CD4-positive, alpha-beta T cell treated with Interleukin-10 for 1 hour (primary cell): ENCODE measurements around the gene RPL39.
"Not testable (repeated sequence)": the region's sequence is repeated elsewhere in the genome, so short reads cannot be mapped to it uniquely, and the experiment has no call there.

ENCODE experiments used
- DNase-seq: peaks from one replicate; pipeline ENCODE4 v3.0.0-alpha.2; 2020

The RPL39 gene

GRCh38 chrX:119762718-119763117 lies 28.7 kb downstream of the RPL39 start:
- no peak for DNase-seq

- no peak for DNase-seq
These were observed 31.2 kb downstream of the RPL39 start for GRCh38 chrX:119760026-119760877.

GRCh38 chrX:119759248-119759766 lies 32.1 kb downstream of the RPL39 start:
- DNase-seq = no peak

- DNase-seq = peak; percentile 32
These were observed 32.6 kb downstream of the RPL39 start for GRCh38 chrX:119758731-119759247.

GRCh38 chrX:119757979-119758730 lies 33.3 kb downstream of the RPL39 start, which contains the start of gene SOWAHD:
SOWAHD (plus strand) TSS chrX:119758588; CDS start chrX:119758668, 80 bp downstream.
- peak; percentile 39 for DNase-seq

- no peak for DNase-seq
These were observed 33.8 kb downstream of the RPL39 start for GRCh38 chrX:119757646-119757978.

- peak; percentile 13 for DNase-seq
These were observed 34.3 kb downstream of the RPL39 start for GRCh38 chrX:119756926-119757635.

GRCh38 chrX:119755981-119756533 lies 35.4 kb downstream of the RPL39 start:
- peak; percentile 63 for DNase-seq

GRCh38 chrX:119753639-119754257 lies 37.7 kb downstream of the RPL39 start:
- peak; percentile 86 for DNase-seq

- DNase-seq = no peak
These were observed 38.4 kb downstream of the RPL39 start for GRCh38 chrX:119753001-119753400.

- DNase-seq = not testable (repeated sequence)
These were observed 40.7 kb downstream of the RPL39 start for GRCh38 chrX:119750751-119751150.

GRCh38 chrX:119750131-119750530 lies 41.3 kb downstream of the RPL39 start:
- DNase-seq = not testable (repeated sequence)

- DNase-seq = no peak
These were observed 46.1 kb downstream of the RPL39 start for GRCh38 chrX:119745283-119745848.

- no peak for DNase-seq
These were observed 52.7 kb downstream of the RPL39 start for GRCh38 chrX:119738742-119739141.
